HL-60 (cell line): ENCODE results near the gene ARFGEF3.

Experiments used
- TF ChIP-seq, protein P1 (sequence below): IDR thresholded peaks from one replicate; pipeline ENCODE4 v1.5.1; 2011; ENCODE audit warnings: low read length, control low read depth, inconsistent platforms; ENCODE audit not compliant: insufficient read depth
- TF ChIP-seq, protein P2 (sequence below): IDR thresholded peaks from 2 replicates; pipeline ENCODE4 v1.6.1; 2012; ENCODE audit warnings: low read depth; ENCODE audit not compliant: insufficient replicate concordance

DNA sequence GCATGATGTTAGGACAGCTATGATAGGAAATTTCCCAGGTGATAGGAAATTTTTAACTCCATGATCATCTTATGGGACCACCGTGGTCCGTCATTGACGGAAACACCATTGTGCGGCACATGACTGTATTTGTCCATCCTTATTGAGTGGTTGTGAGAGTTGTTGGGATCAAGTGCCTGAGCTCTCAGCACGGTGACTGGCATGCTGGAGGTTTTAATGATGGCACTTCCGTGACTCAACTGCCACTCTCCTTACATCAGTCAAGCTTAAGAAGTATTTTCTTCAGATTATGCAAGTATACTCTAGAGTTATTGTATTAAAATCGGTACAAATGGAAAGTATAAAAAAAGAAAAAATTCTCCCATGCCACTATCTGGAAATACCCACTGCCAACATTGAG lies 35.8 kb downstream of the ARFGEF3 start:
- TF ChIP-seq, protein P1, sequence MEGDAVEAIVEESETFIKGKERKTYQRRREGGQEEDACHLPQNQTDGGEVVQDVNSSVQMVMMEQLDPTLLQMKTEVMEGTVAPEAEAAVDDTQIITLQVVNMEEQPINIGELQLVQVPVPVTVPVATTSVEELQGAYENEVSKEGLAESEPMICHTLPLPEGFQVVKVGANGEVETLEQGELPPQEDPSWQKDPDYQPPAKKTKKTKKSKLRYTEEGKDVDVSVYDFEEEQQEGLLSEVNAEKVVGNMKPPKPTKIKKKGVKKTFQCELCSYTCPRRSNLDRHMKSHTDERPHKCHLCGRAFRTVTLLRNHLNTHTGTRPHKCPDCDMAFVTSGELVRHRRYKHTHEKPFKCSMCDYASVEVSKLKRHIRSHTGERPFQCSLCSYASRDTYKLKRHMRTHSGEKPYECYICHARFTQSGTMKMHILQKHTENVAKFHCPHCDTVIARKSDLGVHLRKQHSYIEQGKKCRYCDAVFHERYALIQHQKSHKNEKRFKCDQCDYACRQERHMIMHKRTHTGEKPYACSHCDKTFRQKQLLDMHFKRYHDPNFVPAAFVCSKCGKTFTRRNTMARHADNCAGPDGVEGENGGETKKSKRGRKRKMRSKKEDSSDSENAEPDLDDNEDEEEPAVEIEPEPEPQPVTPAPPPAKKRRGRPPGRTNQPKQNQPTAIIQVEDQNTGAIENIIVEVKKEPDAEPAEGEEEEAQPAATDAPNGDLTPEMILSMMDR = no peak
- TF ChIP-seq, protein P2, sequence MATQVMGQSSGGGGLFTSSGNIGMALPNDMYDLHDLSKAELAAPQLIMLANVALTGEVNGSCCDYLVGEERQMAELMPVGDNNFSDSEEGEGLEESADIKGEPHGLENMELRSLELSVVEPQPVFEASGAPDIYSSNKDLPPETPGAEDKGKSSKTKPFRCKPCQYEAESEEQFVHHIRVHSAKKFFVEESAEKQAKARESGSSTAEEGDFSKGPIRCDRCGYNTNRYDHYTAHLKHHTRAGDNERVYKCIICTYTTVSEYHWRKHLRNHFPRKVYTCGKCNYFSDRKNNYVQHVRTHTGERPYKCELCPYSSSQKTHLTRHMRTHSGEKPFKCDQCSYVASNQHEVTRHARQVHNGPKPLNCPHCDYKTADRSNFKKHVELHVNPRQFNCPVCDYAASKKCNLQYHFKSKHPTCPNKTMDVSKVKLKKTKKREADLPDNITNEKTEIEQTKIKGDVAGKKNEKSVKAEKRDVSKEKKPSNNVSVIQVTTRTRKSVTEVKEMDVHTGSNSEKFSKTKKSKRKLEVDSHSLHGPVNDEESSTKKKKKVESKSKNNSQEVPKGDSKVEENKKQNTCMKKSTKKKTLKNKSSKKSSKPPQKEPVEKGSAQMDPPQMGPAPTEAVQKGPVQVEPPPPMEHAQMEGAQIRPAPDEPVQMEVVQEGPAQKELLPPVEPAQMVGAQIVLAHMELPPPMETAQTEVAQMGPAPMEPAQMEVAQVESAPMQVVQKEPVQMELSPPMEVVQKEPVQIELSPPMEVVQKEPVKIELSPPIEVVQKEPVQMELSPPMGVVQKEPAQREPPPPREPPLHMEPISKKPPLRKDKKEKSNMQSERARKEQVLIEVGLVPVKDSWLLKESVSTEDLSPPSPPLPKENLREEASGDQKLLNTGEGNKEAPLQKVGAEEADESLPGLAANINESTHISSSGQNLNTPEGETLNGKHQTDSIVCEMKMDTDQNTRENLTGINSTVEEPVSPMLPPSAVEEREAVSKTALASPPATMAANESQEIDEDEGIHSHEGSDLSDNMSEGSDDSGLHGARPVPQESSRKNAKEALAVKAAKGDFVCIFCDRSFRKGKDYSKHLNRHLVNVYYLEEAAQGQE = no peak
